Measurements from ENCODE around the gene ABHD12B. TPM values are rescaled to one million over a fixed set of nuclear protein-coding genes. Genes with fewer than 3 reads are reported as not detected.

ABHD12B gene
- total and polyA plus RNA-seq, 9 of the 15 experiments (the other 6 are each of a cell fraction or from before 2014, with no cell fraction given), result not detected

- Histone ChIP-seq H4K20me1 (replicated peaks; ENCODE audit: control insufficient read depth, insufficient read depth, low read length) (no peaks in the 10 kb centered on the region), H3K36me3 (ENCODE audit: control insufficient read depth, insufficient read depth, low read length) (no peaks in the 10 kb centered on the region), H3K79me2 (ENCODE audit: control insufficient read depth, insufficient read depth, low read length) (no peaks in the 10 kb centered on the region), H3K9me3 (replicated peaks; ENCODE audit: control insufficient read depth, insufficient read depth, low read depth, low read length) (no peaks in the 10 kb centered on the region), H3K9ac (ENCODE audit: insufficient read depth in 1 of 2, low read depth in 2 of 2, low read length in 2 of 2) (no peak overlapping the region), H2AFZ (ENCODE audit: low read depth, low read length) (no peak overlapping the region), H3K4me3 (no peak overlapping the region), H3K27me3 (ENCODE audit: control insufficient read depth in 2 of 2, insufficient read depth in 2 of 2, low read length in 2 of 2) (peaks cover 8 to 27% of the 10 kb centered on the region in 2 experiments; a peak in 3 of 5 replicates), H3K4me2 (ENCODE audit: insufficient read depth, low read length) (no peak overlapping the region), H3K4me1 (replicated peaks in 1 of 2; ENCODE audit: control insufficient read depth in 2 of 2, insufficient read depth in 2 of 2, low read length in 2 of 2) (peaks cover 0 to 6% of the 10 kb centered on the region in 2 experiments; a peak in 1 of 5 replicates), H3K27ac (ENCODE audit: extremely low read depth, low read depth, low read length) (no peak overlapping the region), H3K9me1 (ENCODE audit: control insufficient read depth, insufficient read depth, low read length) (no peaks in the 10 kb centered on the region)
- ATAC-seq (no peak), FAIRE-seq (no peak), DNase-seq (ENCODE audit: extremely low read depth in 1 of 4, low spot score in 3 of 4) (no peak)
- 6% methylated on average over 2 of the region's 2 CpGs for WGBS (ENCODE audit: insufficient coverage, low coverage, missing lambda C conversion rate)
- no TSS peak for BruUV-seq (replicated peaks)
- in situ Hi-C loops (cut with MboI), result no loop called here
- ChIA-PET CTCF (ENCODE audit: low intra/inter-chr PET ratio) (no interaction called here), POLR2A (interaction anchor here (0.8 to 1.3 kb wide), 4 partner anchors 9 to 36 kb away, joined by 3 to 4 read pairs (median 3); no protein-coding TSS in a partner anchor)
- intact Hi-C loops (cut with micrococcal nuclease), result loop anchor here (5.0 kb wide), 1 partner anchor 83 kb away; no protein-coding TSS in a partner anchor
- TF ChIP-seq SPI1 (IDR thresholded peaks at IDR 0.05; ENCODE audit: borderline replicate concordance, low read depth, low read length) (no peak), BRF1 (IDR thresholded peaks at IDR 0.05; ENCODE audit: borderline replicate concordance, extremely low read depth, insufficient read length) (no peak), SNAPC5 (CRISPR knock-in tag; IDR thresholded peaks at IDR 0.05) (no peak), MIER1 (IDR thresholded peaks at IDR 0.05; ENCODE audit: low read depth) (no peak), CBX8 (IDR thresholded peaks at IDR 0.05; ENCODE audit: borderline replicate concordance, extremely low read depth, low read depth, low read length, poor library complexity, severe bottlenecking) (no peak), ETS2 (tag; IDR thresholded peaks at IDR 0.05; ENCODE audit: borderline replicate concordance, poor library complexity, severe bottlenecking) (no peak), RBFOX2 (IDR thresholded peaks at IDR 0.05; ENCODE audit: low read depth, low read length) (no peak), E4F1 (CRISPR knock-in tag; IDR thresholded peaks at IDR 0.05; ENCODE audit: borderline replicate concordance) (no peak)
- TF ChIP-seq, protein P1, sequence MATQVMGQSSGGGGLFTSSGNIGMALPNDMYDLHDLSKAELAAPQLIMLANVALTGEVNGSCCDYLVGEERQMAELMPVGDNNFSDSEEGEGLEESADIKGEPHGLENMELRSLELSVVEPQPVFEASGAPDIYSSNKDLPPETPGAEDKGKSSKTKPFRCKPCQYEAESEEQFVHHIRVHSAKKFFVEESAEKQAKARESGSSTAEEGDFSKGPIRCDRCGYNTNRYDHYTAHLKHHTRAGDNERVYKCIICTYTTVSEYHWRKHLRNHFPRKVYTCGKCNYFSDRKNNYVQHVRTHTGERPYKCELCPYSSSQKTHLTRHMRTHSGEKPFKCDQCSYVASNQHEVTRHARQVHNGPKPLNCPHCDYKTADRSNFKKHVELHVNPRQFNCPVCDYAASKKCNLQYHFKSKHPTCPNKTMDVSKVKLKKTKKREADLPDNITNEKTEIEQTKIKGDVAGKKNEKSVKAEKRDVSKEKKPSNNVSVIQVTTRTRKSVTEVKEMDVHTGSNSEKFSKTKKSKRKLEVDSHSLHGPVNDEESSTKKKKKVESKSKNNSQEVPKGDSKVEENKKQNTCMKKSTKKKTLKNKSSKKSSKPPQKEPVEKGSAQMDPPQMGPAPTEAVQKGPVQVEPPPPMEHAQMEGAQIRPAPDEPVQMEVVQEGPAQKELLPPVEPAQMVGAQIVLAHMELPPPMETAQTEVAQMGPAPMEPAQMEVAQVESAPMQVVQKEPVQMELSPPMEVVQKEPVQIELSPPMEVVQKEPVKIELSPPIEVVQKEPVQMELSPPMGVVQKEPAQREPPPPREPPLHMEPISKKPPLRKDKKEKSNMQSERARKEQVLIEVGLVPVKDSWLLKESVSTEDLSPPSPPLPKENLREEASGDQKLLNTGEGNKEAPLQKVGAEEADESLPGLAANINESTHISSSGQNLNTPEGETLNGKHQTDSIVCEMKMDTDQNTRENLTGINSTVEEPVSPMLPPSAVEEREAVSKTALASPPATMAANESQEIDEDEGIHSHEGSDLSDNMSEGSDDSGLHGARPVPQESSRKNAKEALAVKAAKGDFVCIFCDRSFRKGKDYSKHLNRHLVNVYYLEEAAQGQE (IDR thresholded peaks at IDR 0.05; ENCODE audit: borderline replicate concordance), result no peak
- TF ChIP-seq, protein P1 (CRISPR knock-in tag; IDR thresholded peaks at IDR 0.05; ENCODE audit: low read depth), result no peak
Measured at GRCh38 chr14:50874757-50875156, 2.9 kb downstream of the ABHD12B start.
